H1 (cell line): ENCODE measurements around the gene OR6K6.

Experiments used
- ATF3 ChIP-seq: IDR thresholded peaks from 2 replicates; pipeline ENCODE4 v1.6.1; 2011; ENCODE audit warnings: low read depth, mild to moderate bottlenecking, low read length; ENCODE audit not compliant: insufficient read depth
- BCL11A ChIP-seq, 2 experiments: IDR thresholded peaks; one replicate each; pipeline ENCODE4 v1.6.1; 2011; ENCODE audit warnings: low read depth in 2 of 2, low read length in 2 of 2, mild to moderate bottlenecking in 2 of 2
- CEBPB ChIP-seq: IDR thresholded peaks from 2 replicates; pipeline ENCODE4 v1.6.1; 2012; ENCODE audit warnings: low read depth, low read length
- CTCF ChIP-seq, 3 experiments: IDR thresholded peaks; 1 replicate in 2 of 3; 2 replicates in 1 of 3; pipeline versions ENCODE4 v1.5.1 to v1.6.1; 2011; ENCODE audit warnings: low read length in 3 of 3, mild to moderate bottlenecking in 3 of 3, inconsistent platforms in 2 of 3, low read depth in 1 of 3, moderate library complexity in 1 of 3; ENCODE audit not compliant: insufficient read depth in 1 of 3; ENCODE audit errors: control extremely low read depth in 1 of 3
- EP300 ChIP-seq, 2 experiments: IDR thresholded peaks; 1 replicate in 1 of 2; 2 replicates in 1 of 2; pipeline ENCODE4 v1.6.1; 2011 to 2012; ENCODE audit warnings: low read depth in 2 of 2, low read length in 2 of 2, mild to moderate bottlenecking in 2 of 2, borderline replicate concordance in 1 of 2, inconsistent platforms in 1 of 2, moderate library complexity in 1 of 2
- EZH2 ChIP-seq: fragments of 200-600 bp; sonication (generic); IDR thresholded peaks from 2 replicates; pipeline ENCODE4 v1.7.1; 2012; ENCODE audit warnings: low read depth, mild to moderate bottlenecking, moderate library complexity, low read length, inconsistent platforms; ENCODE audit not compliant: severe bottlenecking
- JUN ChIP-seq: IDR thresholded peaks from 2 replicates; pipeline ENCODE4 v1.6.1; 2011; ENCODE audit warnings: low read depth, mild to moderate bottlenecking, improper control_type of control experiment, low read length
- KDM5A ChIP-seq: fragments of 200-600 bp; IDR thresholded peaks from 2 replicates; pipeline ENCODE4 v1.7.1; 2012; ENCODE audit warnings: mild to moderate bottlenecking, low read length, inconsistent platforms, mixed read lengths
- POLR2AphosphoS5 ChIP-seq: IDR thresholded peaks from 2 replicates; pipeline ENCODE4 v1.6.1; 2011; ENCODE audit warnings: low read depth, low read length
- RFX5 ChIP-seq: IDR thresholded peaks from 2 replicates; pipeline ENCODE4 v1.6.1; 2011; ENCODE audit warnings: low read depth, low read length, improper control_type of control experiment, borderline replicate concordance
- SP1 ChIP-seq: IDR thresholded peaks from 2 replicates; pipeline ENCODE4 v1.6.1; 2011; ENCODE audit warnings: low read depth, low read length
- SRF ChIP-seq: IDR thresholded peaks from 2 replicates; pipeline ENCODE4 v1.6.1; 2011; ENCODE audit warnings: mild to moderate bottlenecking, low read depth, low read length, moderate library complexity
- TAF1 ChIP-seq: IDR thresholded peaks from 2 replicates; pipeline ENCODE4 v1.6.1; 2011; ENCODE audit warnings: mild to moderate bottlenecking, low read depth, low read length
- YY1 ChIP-seq: IDR thresholded peaks from 2 replicates; pipeline ENCODE4 v1.6.1; 2011; ENCODE audit warnings: low read depth, mild to moderate bottlenecking, low read length

GRCh38 chr1:158719664-158720063 is 34.9 kb upstream of the OR6K6 start:
- TF ChIP-seq CTCF (IDR thresholded peaks at IDR 0.05; ENCODE audit: control extremely low read depth in 1 of 3, insufficient read depth in 1 of 3, low read depth in 1 of 3, low read length in 3 of 3), result no peak
- TF ChIP-seq TAF1, result no peak
- no peak for TF ChIP-seq POLR2AphosphoS5
- no peak for TF ChIP-seq EZH2
- TF ChIP-seq CEBPB, result no peak
- TF ChIP-seq KDM5A, result no peak
- no peak for TF ChIP-seq RFX5
- TF ChIP-seq YY1, result no peak
- no peak for TF ChIP-seq EP300 (IDR thresholded peaks at IDR 0.05; ENCODE audit: borderline replicate concordance in 1 of 2, low read depth in 2 of 2, low read length in 2 of 2)
- TF ChIP-seq SRF, result no peak
- TF ChIP-seq JUN, result no peak
- no peak for TF ChIP-seq ATF3
- no peak for TF ChIP-seq BCL11A (IDR thresholded peaks at IDR 0.05; ENCODE audit: low read depth in 2 of 2, low read length in 2 of 2)
- TF ChIP-seq SP1, result no peak
